NCI-H1694 (cell line): Measurements from ENCODE around the gene STPG3.

Experiments
- DNase-seq: peaks from one replicate; lab custom pipeline; 2025; lab: John Stamatoyannopoulos, UW

Gene STPG3

DNA sequence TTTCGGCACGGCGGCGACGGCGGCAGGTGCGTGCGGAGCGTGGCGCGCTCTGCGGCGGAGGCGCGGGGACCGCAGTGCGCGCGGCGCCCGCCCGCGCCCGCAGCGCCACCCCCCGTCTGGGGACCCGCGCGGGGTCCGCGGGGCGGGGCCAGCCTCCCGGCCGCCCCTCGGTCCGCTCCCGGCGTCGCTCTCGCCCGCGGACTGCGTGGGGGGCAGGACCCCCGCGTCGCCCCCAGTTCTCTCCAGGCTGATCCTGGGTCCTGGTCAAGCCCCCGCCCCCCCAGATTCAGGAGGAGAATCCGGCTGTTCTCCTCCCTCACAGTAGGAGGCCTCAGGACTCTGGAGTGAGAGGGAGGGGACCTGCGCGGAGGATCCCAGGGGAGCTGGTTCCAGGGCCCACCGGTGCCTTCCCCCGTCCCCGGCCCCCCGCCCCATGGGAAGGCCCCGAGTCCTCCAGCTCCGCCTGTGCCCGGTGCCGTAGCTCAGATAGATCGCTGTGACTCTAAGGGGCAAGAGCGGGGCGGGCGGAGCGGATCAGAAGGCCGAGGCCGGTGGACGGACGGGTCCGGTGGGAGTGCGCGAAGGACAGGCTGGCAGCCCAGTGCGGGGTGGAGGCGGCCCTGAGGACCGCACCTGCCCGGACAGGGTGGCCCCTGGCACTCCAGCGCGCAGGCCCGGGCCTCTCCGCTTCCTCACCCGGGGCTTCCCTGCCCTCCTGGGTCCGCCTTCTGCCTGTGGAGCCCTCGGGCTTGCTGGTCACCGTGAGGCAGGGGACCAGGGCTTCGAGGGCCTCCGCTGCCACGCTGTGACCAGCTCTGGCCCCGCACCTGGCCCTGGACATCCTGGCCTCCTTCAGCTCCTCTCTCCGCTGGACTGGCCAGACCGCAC is 28.7 kb upstream of the STPG3 start, which contains the start of gene RNF208:
RNF208 (minus strand) TSS at position 51 of the 888 bp plus-strand sequence. CDS start 1,028 bp downstream, outside the sequence.
- no peak for DNase-seq

DNA sequence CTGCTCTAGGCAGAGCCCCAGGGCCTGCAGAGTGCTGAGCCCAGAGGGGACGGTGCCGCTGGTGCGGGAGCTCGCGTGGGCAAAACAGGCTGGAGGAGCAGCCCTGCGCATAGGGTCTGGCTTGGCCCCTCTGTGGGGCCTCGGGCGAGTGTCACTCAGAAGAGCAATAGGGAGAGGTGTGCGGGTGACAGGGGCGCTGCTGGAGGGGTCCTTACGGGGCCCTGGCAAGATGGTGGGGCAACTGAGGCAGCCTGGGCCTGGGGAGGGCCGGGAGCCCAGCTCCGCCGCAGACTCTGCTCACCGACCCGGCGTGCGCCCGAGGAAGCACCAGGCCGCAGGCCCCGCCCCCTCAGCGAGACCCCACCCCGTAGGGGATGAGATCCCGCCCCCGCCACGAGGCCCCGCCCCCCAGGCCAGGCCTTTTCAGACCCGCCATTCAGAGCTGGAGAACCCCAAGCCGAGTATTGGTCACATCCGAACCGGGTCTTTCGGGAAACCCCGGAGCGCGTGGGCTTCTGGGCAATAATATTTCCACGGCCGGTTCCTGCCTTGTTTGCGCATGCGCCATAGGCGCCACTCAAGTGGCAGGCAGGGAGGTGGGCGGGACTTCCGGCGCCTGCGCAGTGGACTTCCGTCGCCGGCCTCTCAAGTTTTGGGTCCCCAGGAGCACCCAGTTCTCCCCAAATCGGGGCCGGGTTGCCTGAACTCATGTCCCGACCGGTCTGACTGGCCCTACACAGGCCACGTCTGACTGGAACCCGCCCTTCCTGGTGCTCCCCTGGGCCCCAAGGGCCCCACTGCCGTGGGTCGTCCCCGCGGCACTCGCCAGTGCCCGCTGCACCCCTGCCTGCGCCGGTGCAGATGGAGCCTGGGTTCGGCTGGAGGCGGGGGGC is 27.8 kb upstream of the STPG3 start:
- peak; percentile 88 for DNase-seq

DNA sequence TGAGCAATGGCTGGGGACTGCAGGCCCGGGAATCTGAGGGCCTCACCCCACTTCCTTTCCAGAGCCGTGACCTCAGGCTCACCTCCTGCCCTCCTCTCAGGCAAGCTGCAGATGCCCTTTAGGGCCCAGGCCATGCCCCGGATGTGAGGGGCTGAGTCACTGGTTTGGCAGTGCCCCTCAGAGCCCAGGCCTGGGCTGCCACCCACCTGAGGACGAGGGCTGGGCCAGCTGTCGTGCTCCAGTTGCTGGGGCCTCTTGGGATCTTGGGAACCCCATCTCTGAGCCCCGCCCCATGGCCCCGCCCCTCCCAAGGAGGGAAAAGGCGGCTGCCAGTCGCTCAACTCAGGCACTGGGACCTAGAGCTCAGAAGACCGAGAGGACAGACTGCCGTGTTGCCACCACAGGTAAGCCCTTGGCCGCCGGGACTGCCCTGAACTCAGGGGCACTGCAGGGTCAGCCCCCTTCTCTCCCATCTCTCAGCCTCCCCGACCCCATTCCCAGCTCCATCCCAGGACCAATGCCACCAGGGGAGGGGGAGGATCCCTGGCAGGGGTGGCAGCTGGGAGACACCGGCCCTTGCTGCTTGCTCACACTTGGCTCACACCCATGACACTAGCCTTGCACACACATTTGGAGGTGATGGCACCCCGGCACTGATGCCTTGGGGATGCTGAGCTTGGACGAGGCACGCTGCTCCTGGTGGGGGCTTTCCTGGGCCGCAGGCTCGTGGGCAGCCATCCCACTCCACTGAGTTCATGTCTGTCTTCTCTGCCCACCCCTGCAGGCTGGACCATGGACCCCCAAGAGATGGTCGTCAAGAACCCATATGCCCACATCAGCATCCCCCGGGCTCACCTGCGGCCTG is 26.0 kb upstream of the STPG3 start, which contains the start of gene CYSRT1:
CYSRT1 (plus strand) TSS at position 345 of the 865 bp plus-strand sequence; CDS start at position 793, 448 bp downstream.
- DNase-seq = no peak

DNA sequence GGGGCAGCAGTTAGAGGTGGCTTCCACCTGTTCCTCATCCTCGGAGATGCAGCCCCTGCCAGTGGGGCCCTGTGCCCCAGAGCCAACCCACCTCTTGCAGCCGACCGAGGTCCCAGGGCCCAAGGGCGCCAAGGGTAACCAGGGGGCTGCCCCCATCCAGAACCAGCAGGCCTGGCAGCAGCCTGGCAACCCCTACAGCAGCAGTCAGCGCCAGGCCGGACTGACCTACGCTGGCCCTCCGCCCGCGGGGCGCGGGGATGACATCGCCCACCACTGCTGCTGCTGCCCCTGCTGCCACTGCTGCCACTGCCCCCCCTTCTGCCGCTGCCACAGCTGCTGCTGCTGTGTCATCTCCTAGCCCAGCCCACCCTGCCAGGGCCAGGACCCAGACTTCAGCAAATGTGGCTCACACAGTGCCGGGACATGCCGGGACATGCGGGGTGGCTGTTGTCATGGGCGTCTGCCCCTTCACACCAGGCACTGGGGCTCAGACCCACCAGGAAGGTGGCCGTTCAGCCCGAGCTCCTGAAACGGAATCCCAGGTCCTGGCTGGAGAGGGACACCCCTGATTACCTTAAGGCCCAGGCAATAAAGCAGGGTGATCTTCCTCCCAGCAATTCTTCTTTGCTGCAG is 25.3 kb upstream of the STPG3 start:
- no peak for DNase-seq

DNA sequence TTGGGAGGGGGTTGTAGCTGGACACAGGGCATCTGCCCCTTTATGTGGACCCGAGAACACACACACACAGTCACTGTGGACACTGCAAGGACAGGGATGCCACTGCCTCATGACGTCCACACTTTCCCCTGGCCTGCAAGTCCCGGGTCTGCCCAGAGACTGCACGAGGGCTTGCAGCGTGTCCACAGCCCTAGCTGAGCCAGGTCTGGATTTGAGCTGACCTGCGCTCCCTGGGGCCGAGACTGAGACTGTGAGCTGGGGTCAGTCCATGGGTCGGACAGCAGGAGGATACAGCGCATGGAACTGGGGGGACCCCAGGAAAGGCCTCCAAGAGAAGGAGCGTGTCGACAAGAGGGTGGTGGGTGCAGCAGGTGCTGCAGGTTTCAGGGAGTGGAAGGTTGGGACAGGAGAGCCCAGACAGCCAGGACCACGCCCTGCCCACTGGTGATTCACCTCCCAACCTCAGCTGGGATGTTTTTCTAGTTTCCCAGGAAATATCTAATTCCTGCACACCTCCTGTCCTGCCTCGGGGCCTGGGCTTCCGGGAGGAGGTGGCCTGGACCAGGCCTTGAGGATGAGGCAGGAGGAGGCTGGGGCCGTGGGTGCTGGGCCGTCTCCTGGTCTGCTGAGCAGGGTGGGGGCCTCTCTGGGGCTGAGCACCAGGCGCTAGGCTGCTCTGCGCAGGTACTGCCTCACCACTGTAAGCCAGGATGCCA is 24.6 kb upstream of the STPG3 start:
- DNase-seq = no peak

DNA sequence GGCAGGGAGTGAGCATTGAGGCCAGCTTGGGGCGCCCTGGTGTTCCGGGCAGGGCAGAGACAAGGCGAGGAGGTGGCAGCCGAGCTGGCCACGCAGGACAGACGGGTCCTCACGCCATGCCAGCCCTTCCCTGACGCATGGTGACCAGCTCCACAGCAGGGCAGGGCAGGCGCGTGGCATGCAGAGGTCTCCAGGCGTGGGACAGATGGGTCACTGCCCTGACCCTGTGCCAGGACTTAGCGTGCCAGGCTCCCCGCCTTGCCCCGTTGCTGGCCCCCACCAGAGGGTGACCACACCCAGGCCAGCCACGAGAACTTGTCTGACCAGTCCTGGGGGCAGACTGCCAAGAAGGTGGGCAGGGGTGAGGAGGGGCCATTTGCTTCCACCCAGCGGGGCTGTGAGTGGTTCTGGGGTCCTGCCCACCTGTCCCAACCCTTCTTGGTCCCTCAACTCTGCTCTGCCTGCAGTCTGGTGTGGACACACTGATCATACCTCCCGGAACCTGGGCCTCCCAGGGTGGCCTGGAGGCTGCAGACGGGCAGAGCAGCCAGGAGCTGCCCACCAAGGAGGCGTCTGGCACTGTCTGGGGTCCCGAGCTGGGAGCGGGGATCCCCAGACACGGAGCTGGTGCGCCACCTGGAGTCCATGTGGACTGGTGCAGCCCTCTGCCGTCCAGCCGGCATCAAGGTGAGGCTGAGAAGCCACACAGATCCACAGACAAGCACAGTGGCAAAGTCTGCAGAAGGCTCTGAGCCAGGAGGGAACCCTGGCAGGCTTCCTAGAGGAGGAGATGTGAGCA is 23.8 kb upstream of the STPG3 start, which contains the start of gene RNF224:
RNF224 (plus strand) TSS at position 449 of the 799 bp plus-strand sequence. CDS start 834 bp downstream, outside the sequence.
- peak; percentile 59 for DNase-seq

DNA sequence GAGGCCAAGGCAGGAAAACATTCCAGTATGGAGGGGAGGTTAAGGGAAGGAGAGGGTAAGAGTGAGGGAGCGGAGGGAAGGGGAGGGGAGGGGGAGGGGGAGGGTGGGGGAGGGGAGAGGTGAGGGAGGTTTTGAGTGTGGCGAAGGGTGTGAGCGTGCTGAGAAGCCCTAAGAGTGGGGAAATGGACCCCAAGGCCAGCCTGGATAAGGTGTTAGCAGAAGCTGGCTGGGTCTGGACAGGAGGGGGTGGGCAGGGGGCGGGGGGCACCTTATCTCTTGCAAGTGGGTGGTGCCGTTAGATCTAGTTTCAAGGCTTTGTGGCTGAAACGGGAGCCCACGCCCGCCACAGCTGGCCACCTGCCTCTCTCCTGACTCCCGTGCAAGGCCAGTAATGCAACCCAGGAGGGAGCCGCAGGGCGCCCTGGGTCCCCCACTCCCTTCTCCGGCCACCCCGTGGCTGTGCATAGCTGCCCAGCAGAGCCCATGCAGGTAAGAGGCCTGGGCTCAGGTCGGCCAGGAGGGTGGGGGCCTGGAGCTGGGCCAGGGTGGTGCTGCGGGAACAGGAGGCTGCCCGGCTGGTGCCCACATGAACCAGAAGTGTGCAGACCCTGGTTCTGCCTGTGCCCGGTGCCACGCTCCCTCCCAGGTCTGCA is 23.1 kb upstream of the STPG3 start:
- no peak for DNase-seq

DNA sequence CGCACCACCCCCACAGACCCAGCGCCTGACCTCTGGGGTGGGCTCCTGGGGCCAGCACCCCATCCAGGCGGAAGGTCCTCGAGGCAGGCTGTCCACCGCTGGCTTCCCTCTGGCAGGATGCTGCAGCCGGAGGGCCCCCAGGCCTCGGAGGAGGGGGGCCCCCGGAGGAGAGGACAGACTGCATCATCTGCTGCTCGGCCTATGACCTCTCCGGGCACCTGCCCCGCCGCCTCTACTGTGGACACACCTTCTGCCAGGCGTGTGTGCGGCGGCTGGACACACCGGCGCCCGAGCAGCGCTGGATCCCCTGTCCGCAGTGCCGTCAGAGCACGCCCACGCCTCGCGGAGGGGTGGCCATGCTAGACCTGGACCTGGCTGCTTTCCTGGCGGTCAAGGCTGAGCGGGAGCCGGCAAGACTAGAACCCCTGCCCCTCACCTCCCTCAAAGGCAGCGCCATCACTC is 22.5 kb upstream of the STPG3 start:
- DNase-seq = no peak

DNA sequence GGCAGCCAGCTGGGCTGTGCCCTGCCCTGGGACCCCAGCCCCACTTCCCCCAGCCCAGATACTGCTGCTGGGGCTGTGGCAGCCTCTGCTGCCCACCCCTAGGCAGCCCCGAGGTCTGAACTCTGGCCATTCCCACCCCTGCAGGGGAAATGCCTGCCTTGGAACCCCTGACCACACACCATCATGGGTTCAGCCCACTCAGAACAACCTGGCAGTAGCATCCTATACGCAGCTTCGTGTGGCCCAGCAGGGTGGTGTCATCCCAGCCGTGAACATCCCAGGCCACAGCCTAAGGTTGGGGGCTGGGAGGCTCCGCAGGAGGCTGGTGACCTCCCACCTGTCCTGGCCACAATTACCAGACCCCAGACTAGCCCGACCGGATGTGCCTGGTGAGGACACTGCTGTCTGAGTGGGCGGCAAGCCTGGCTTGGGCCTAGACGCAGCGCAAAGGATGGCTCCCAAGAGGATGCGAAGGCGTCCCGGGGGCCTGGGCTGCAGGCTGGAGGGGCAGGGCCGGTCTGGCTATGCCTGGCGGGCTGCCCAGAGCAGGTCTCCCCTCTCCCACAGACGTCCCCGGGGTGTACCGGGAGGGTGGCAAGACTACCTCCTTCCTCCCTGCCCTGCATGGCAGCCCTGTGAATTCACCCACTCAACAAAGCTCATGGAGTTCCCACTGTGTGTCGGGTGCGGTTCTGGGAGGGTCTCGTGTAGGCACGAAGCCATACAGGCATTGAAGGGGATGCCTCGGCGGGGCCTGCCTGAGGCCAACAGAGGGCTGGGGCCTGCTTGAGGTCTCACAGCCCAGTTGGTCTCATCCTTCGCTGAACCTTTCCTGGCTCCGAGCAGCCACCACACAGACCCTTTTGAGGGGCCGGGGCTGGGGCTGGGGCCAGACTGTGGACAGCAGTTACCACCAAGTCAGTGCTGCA is 21.9 kb upstream of the STPG3 start:
- no peak for DNase-seq

DNA sequence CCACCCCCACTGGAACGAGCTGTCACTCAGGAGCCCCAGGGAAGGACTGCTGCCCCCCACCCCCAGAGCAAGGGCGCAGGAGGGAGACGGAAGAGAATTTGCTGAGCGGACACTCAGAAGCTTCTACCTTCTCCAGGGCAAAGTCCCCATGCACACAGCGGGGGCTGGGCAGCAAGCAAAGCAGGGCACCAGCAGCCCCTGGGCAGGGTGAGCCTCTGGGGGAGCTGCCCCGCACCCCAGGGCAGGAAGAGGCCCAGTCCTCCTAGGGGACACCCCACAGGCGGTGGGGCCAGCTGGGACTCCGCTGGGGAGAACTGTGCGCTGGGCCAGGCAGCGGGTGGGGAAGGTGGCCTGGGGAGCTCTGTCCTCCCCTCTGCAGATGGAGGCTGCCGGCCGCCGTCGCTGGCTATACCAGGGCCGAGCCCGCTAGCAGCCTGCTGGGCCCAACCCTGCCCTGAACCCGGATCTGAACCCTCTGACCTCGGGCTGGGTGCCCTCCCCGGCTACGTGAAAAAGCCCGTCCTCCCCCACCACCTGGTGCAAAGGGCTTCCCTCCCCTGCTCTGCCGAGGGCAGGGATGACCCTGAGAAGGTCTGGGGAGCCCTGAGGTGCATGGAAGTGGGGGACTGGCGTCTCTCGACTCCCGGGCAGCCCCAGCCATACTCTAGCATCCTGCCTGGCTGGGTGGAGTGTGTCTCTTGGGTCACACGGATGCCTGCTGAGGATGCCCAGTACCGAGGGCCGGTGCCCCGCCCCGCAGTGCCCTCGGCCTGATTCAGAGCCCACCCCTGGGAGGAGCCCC is 21.0 kb upstream of the STPG3 start:
- no peak for DNase-seq

DNA sequence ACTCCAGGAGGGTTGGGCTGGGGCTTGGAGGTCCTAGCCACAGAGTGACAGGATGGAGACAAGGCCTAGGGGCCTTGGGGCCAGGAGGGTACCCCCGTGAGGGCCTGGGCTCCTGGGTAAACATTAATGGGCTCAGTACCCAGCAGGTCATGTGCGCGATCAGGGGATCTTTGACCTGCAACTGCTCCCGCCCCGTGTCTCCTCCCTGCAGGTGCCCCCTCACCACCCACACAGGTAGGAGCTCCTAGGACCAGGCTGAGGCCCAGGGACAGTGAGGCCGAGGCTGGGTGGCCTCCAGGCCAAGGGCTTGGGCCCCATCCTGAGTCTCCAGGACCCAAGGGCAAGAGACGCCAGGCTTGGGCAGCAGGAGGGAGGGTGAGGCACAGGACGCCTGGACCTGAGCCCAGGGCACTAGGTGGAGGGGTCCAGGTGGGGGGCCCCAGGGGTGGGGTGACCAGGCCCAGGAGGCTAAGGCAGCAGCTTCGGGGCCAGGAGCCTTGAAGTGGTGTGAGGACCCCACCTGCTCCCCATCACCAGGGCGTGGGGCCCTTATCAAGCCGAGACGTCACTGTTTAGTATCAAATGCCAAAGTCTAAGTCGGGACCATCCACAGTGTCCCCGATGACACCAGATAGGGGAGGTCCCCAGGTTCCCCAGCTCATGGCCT is 20.2 kb upstream of the STPG3 start, which contains the start of gene SLC34A3:
SLC34A3 (plus strand) TSS at position 197 of the 667 bp plus-strand sequence. CDS start 802 bp downstream, outside the sequence.
- DNase-seq = no peak

DNA sequence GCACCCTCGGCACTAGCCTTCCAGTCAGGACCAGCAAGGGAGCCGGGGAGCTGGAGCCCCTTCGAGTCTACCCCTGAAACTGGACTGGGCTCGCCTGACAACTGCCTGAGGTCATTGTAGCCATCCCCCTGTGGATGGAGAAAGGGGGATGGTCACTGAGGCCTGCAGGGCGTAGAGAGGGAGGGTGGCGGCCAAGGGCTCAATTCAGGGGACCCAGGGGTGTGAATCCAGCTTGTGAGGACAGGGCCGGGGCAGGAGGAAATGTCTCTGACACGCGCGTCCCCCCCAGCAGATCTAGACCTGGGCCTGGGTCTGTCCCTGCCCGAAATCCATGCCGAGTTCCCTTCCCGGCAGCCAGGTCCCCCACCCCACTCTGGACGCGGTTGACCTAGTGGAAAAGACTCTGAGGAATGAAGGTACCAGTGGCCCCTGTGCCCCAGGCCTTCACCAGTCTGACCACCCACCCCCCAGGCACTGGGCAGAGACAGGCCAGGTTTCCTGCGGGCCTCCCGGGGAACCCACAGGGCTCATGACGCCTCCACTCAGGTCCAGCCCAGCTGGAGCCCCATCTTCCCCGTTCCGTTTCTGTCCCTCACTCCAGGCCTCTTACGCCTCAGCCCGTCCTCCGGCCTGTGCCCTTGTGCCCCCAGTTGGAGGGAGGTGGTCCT is 19.6 kb upstream of the STPG3 start:
- DNase-seq = no peak

DNA sequence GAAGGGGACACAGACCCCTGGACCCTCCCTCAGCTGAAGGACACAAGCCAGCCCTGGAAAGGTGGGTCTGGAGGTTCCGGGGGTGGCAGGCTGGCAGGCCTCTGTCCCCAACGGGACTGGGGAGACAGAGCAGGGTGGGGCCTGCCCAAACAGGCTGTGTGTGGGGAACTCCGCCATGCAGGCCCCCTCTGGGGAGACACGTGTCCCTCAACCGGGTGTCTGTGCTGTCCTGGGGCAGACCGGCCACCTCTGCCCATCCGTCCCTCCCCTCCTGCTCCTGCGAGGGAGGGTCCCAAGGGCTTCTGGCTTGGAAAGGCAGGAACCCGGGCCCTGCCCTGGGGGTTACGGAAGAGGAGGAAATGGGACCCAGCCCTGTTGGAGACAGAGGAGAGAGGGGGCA is 19.0 kb upstream of the STPG3 start:
- DNase-seq = no peak

DNA sequence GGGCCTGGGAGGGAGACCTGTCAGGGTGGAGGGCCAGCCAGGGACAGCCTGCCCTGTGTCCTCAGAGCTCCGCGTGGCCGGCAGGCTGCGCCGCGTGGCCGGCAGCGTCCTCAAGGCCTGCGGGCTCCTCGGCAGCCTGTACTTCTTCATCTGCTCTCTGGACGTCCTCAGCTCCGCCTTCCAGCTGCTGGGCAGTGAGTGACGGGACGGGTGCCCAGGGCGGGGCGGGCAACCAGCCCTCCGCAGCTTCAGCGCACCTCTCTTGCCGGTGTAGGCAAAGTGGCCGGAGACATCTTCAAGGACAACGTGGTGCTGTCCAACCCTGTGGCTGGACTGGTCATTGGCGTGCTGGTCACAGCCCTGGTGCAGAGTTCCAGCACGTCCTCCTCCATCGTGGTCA is 18.6 kb upstream of the STPG3 start:
- no peak for DNase-seq

DNA sequence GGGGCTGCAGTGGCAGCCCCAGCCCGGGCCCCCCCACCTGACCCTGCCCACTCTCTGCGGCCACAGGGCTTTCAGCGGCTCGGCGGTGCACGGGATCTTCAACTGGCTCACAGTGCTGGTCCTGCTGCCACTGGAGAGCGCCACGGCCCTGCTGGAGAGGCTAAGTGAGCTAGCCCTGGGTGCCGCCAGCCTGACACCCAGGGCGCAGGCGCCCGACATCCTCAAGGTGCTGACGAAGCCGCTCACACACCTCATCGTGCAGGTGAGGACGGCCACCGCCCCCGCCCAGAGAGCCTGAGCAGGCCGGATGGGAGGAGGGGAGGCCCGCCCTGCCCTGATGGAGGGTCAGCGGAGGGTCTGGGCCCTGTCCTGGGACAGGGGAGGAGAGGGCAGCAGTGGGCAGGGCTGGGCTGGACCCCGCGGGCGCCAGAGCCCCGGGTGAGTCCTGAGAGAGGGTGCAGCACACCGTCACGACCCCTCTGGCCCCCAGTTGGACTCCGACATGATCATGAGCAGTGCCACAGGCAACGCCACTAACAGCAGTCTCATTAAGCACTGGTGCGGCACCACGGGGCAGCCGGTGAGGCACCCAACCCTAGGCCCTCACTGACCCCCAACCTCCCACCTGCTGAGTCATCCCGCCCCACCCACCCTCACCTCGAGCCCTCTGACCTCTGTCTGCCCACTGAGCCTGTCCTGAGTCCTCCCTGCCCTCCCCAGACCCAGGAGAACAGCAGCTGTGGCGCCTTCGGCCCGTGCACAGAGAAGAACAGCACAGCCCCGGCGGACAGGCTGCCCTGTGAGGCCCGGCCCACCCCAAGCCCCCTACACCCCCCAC is 17.7 kb upstream of the STPG3 start:
- no peak for DNase-seq
